SIG-M5 treated with dmso at 0.1 percent for 504 hours (cell line): Measurements from ENCODE around the gene ZNF772.

Source experiments
- DNase-seq: peaks from one replicate; lab custom pipeline; 2025; ENCODE audit not compliant: unreplicated experiment; lab: John Stamatoyannopoulos, UW

The ZNF772 gene

GRCh38 chr19:57435062-57435978, 42.0 kb downstream of the ZNF772 start, which contains the start of gene ZNF749:
Gene ZNF749, plus strand, starts transcription at chr19:57435325. Its CDS starts 254 bp downstream, at chr19:57435579.
- peak; percentile 98 for DNase-seq

- no peak for DNase-seq
Observed at GRCh38 chr19:57434386-57435061, 42.8 kb downstream of the ZNF772 start.

- no peak for DNase-seq
Observed at GRCh38 chr19:57421037-57421436, 56.3 kb downstream of the ZNF772 start.

GRCh38 chr19:57419439-57419838, 57.9 kb downstream of the ZNF772 start:
- DNase-seq = no peak
